Measurements from ENCODE around the gene LRP2. TPM values are rescaled to one million over a fixed set of nuclear protein-coding genes. Genes with fewer than 3 reads are reported as not detected.

Gene LRP2
- total RNA-seq (2012; rRNA removed) (not detected in 2 replicates), polyA plus RNA-seq (2012; rRNA removed) (not detected in 2 replicates), Bru-seq, nascent RNA (percentile 3 among the genes with signal in this experiment), BruChase-seq, experiment 1, labeled RNA remaining after a 6-hour chase (percentile 2 among the genes with signal in this experiment), BruChase-seq, experiment 2, labeled RNA remaining after a 2-hour chase (percentile 3 among the genes with signal in this experiment)
- not detected in 2 replicates for polyA plus RNA-seq (2012; cell fraction: cytosol; rRNA removed)
- not detected in 2 replicates for polyA plus RNA-seq (2012; cell fraction: nucleus; rRNA removed; ENCODE audit: low replicate concordance)
- long read RNA-seq: 0 reads

- peak within 1 kb of the TSS; percentile 41; the same call in 1 of the 2 replicates for H3K23ac ChIP-seq (ENCODE audit: low read depth, low read length)
- no peak within 1 kb of the TSS for H2BK5ac ChIP-seq (ENCODE audit: low read depth, low read length, poor library complexity, severe bottlenecking)
- dilution Hi-C loops (cut with HindIII; ENCODE audit: low sequenced_read_pairs, unreplicated experiment): no loop called here
- H3K4me2 ChIP-seq (ENCODE audit: low read depth, low read length): peak within 1 kb of the TSS; percentile 98
- no peak within 1 kb of the TSS for H2AK5ac ChIP-seq (ENCODE audit: low read depth, low read length)
- peak within 1 kb of the TSS; percentile 24; the same call in 1 of the 2 replicates for H3K4me3 ChIP-seq (ENCODE audit: insufficient read depth, low read depth, low read length)
- H3K27ac ChIP-seq (ENCODE audit: insufficient read depth, low read length): no peak within 1 kb of the TSS
- H3K79me1 ChIP-seq (ENCODE audit: low read depth in 1 of 2, low read length in 2 of 2): no peaks in the 10 kb centered on the region
- DNase-seq: no peak
- peaks cover 3% of the 10 kb centered on the region; the same call in 1 of the 2 replicates for H3K9me1 ChIP-seq (ENCODE audit: insufficient read depth, low read length)
- no peak within 1 kb of the TSS for H3K9ac ChIP-seq (ENCODE audit: low read depth, low read length)
- ATAC-seq (ENCODE audit: low read depth): no peak
- peaks cover 5% of the 10 kb centered on the region; the same call in 1 of the 2 replicates for H3K4me1 ChIP-seq (ENCODE audit: control insufficient read depth, insufficient read depth, low read length)
- H2BK20ac ChIP-seq (ENCODE audit: low read depth, low read length): no peak within 1 kb of the TSS
- no peak within 1 kb of the TSS for H3K18ac ChIP-seq (ENCODE audit: low read depth, low read length)
- no peaks in the 10 kb centered on the region for H3K36me3 ChIP-seq (ENCODE audit: control insufficient read depth, insufficient read depth, low read length)
- H4K5ac ChIP-seq (ENCODE audit: low read depth, low read length): no peak within 1 kb of the TSS
- BruUV-seq (replicated peaks): no TSS peak
- no peak within 1 kb of the TSS for H4K8ac ChIP-seq (ENCODE audit: low read depth in 2 of 2, low read length in 2 of 2)
- H2AFZ ChIP-seq (replicated peaks; ENCODE audit: low read length, poor library complexity): peak within 1 kb of the TSS; percentile 84
- intact Hi-C loops (cut with micrococcal nuclease): no loop called here
- no peaks in the 10 kb centered on the region for H3K9me3 ChIP-seq (ENCODE audit: control insufficient read depth, insufficient read depth, low read length)
- no peak for TF ChIP-seq BHLHE40 (IDR thresholded peaks at IDR 0.05; ENCODE audit: low read depth, low read length)
- TF ChIP-seq USF2 (IDR thresholded peaks at IDR 0.05; ENCODE audit: low read depth, low read length): no peak
- peaks cover 39% of the 10 kb centered on the region for H3K27me3 ChIP-seq (ENCODE audit: control insufficient read depth, insufficient read depth, low read length)
- 2% methylated on average over 29 of the region's 75 CpGs; no CpG with 5 or more reads in 1 of the 2 experiments for WGBS, 2 experiments (ENCODE audit: extremely low coverage in 2 of 2, insufficient read length in 1 of 2)
- peak within 1 kb of the TSS; percentile 83 for H2AK9ac ChIP-seq (replicated peaks; ENCODE audit: low read depth, low read length, poor library complexity)
- H3K14ac ChIP-seq (replicated peaks; ENCODE audit: low read depth, low read length): no peak within 1 kb of the TSS
- no peaks in the 10 kb centered on the region for H4K20me1 ChIP-seq (ENCODE audit: insufficient read depth, low read length)
- in situ Hi-C loops (cut with MboI; ENCODE audit: low sequenced_read_pairs): no loop called here
- CTCF ChIA-PET: no interaction called here
- H2BK120ac ChIP-seq (ENCODE audit: low read depth, low read length): no peak within 1 kb of the TSS
- H3K56ac ChIP-seq (ENCODE audit: extremely low read depth, insufficient read depth, low read length): no peak within 1 kb of the TSS
- H2BK15ac ChIP-seq (ENCODE audit: low read depth, low read length): no peak within 1 kb of the TSS
- H4K91ac ChIP-seq (ENCODE audit: insufficient read depth, low read depth, low read length): no peak within 1 kb of the TSS
- no peak within 1 kb of the TSS for H3K4ac ChIP-seq (ENCODE audit: low read depth, low read length)
- POLR2A ChIA-PET (ENCODE audit: unreplicated experiment): no interaction called here
Observed at GRCh38 chr2:169362118-169362893, at the start of gene LRP2. TSS of gene LRP2 (minus strand) at chr2:169362534. CDS start at chr2:169362399, 135 bp downstream.
